Adipose tissue (tissue), 3 donors: ENCODE measurements around the gene AARS2. TPM values are rescaled to one million over a fixed set of nuclear protein-coding genes. Genes with fewer than 3 reads are reported as not detected.

Experiments used
- H3K27ac ChIP-seq: one replicate; pipeline ENCODE4 v1.5.1; 2013; ENCODE audit warnings: low read depth, low read length
- WGBS, 3 donors: extraction: QIAGEN DNeasy Blood & Tissue Kit; methylation state at CpG; one replicate each; pipeline ENCODE4 v1.1.7; 2013; 5-methylcytosine and 5-hydroxymethylcytosine counted together
- polyA plus RNA-seq, 3 donors: library from polyadenylated mRNA; stranded (reverse); fragments of 200-250 nt; gene quantifications; one replicate each; pipeline ENCODE4 v1.2.3, GENCODE V29; 2013
- donor health status: healthy with polysubstance abuse.
- donor health status: Bipolar disorder and iron deficiency.
- donor health status: healthy.

AARS2 gene
- polyA plus RNA-seq, 3 donors, result 3.1 to 4.9 (median 4.7) TPM

GRCh38 chr6:44305200-44305725 is 7.9 kb downstream of the AARS2 start:
- WGBS, 3 donors, result 81 to 88% (median 83%) methylated on average over 5 of the region's 5 CpGs
- H3K27ac ChIP-seq, result no peak overlapping the region

GRCh38 chr6:44304282-44305199 is 8.6 kb downstream of the AARS2 start:
- WGBS, 3 donors, result 83 to 87% (median 84%) methylated on average over 25 of the region's 25 CpGs
- H3K27ac ChIP-seq, result no peak overlapping the region

GRCh38 chr6:44303842-44304241 is 9.3 kb downstream of the AARS2 start:
- WGBS, 3 donors, result 96 to 98% (median 97%) methylated on average over 6 of the region's 6 CpGs
- H3K27ac ChIP-seq, result no peak overlapping the region

GRCh38 chr6:44302856-44303255 is 10.3 kb downstream of the AARS2 start:
- H3K27ac ChIP-seq, result no peak overlapping the region
- 92 to 97% (median 96%) methylated on average over 12 of the region's 12 CpGs for WGBS, 3 donors

- WGBS, 3 donors, result 89 to 93% (median 92%) methylated on average over 14 of the region's 14 CpGs
- H3K27ac ChIP-seq, result no peak overlapping the region
Measured at GRCh38 chr6:44301782-44302564, 11.2 kb downstream of the AARS2 start.

GRCh38 chr6:44301106-44301505 is 12.0 kb downstream of the AARS2 start:
- H3K27ac ChIP-seq, result no peak overlapping the region
- 89 to 99% (median 93%) methylated on average over 7 to 8 of the region's 8 CpGs for WGBS, 3 donors

- 84 to 88% (median 88%) methylated on average over 7 of the region's 7 CpGs for WGBS, 3 donors
- no peak overlapping the region for H3K27ac ChIP-seq
Measured at GRCh38 chr6:44300292-44300823, 12.8 kb downstream of the AARS2 start.

GRCh38 chr6:44298864-44299263 is 14.3 kb downstream of the AARS2 start:
- H3K27ac ChIP-seq, result no peak overlapping the region
- WGBS, 3 donors, result 73 to 89% (median 82%) methylated on average over 3 of the region's 3 CpGs

GRCh38 chr6:44298055-44298803 is 14.9 kb downstream of the AARS2 start:
- 35 to 44% (median 40%) methylated on average over 20 of the region's 20 CpGs for WGBS, 3 donors
- H3K27ac ChIP-seq, result no peak overlapping the region

GRCh38 chr6:44297063-44298038 is 15.8 kb downstream of the AARS2 start:
- no peak overlapping the region for H3K27ac ChIP-seq
- WGBS, 3 donors, result 1 to 2% (median 1%) methylated on average over 68 to 86 of the region's 86 CpGs

GRCh38 chr6:44294832-44295791 is 18.0 kb downstream of the AARS2 start:
- no peak overlapping the region for H3K27ac ChIP-seq
- WGBS, 3 donors, result 62 to 77% (median 72%) methylated on average over 7 of the region's 7 CpGs

- WGBS, 3 donors, result 77 to 83% (median 82%) methylated on average over 4 of the region's 4 CpGs
- H3K27ac ChIP-seq, result no peak overlapping the region
Measured at GRCh38 chr6:44292661-44293365, 20.3 kb downstream of the AARS2 start.

- WGBS, 3 donors, result 63 to 78% (median 77%) methylated on average over 4 of the region's 4 CpGs
- no peak overlapping the region for H3K27ac ChIP-seq
Measured at GRCh38 chr6:44291841-44292240, 21.3 kb downstream of the AARS2 start.

GRCh38 chr6:44289726-44290260 is 23.4 kb downstream of the AARS2 start:
- no peak overlapping the region for H3K27ac ChIP-seq
- 21 to 52% (median 45%) methylated on average over 7 of the region's 7 CpGs for WGBS, 3 donors

- 50 to 58% (median 56%) methylated on average over 2 of the region's 2 CpGs for WGBS, 3 donors
- H3K27ac ChIP-seq, result no peak overlapping the region
Measured at GRCh38 chr6:44286747-44287146, 26.4 kb downstream of the AARS2 start.
